WTC11 (cell line): ENCODE results near the gene UGT1A7. TPM values are rescaled to one million over a fixed set of nuclear protein-coding genes. Genes with fewer than 3 reads are reported as not detected.
A peak's percentile ranks its signal among the peaks of the same experiment; 100 is the strongest.

Experiments used
- ATAC-seq: fragments of 200-7000 bp; cut with Tn5 transposase; 2 replicates; pipeline ENCODE4 v1.10.0; 2021; ENCODE audit warnings: mild to moderate bottlenecking, moderate library complexity
- CTCF ChIA-PET: fragments of 300-600 bp; sonication (Branson Sonifier 250); formaldehyde crosslinking; loops from one replicate; lab custom pipeline; 2021; ENCODE audit warnings: antibody characterized with exemption; lab: Charles Lee
- POLR2A ChIA-PET: fragments of 350-600 bp; sonication (Branson Sonifier 250); formaldehyde crosslinking; loops from one replicate; lab custom pipeline; 2021; ENCODE audit warnings: antibody characterized with exemption; lab: Charles Lee
- DNase-seq: peaks from one replicate; pipeline ENCODE4 v3.0.0; 2021; ENCODE audit warnings: low spot score
- H3K27ac Mint-ChIP-seq: 2 replicates; pipeline ENCODE4 v1.8.0; 2021; ENCODE audit warnings: mixed read lengths
- H3K27me3 Mint-ChIP-seq: 2 replicates; pipeline ENCODE4 v1.8.0; 2021; ENCODE audit warnings: low read depth, mild to moderate bottlenecking, moderate library complexity, mixed read lengths
- H3K36me3 Mint-ChIP-seq: 2 replicates; pipeline ENCODE4 v1.8.0; 2021; ENCODE audit warnings: mixed read lengths
- H3K4me1 Mint-ChIP-seq: 2 replicates; pipeline ENCODE4 v1.8.0; 2022; ENCODE audit warnings: mixed read lengths
- H3K4me3 Mint-ChIP-seq: 2 replicates; pipeline ENCODE4 v1.8.0; 2021; ENCODE audit warnings: mild to moderate bottlenecking, moderate library complexity, mixed read lengths
- H3K9me3 Mint-ChIP-seq: 2 replicates; pipeline ENCODE4 v1.8.0; 2021; ENCODE audit warnings: mixed read lengths
- CBFB ChIP-seq: sonication (generic); formaldehyde crosslinking; IDR thresholded peaks from 2 replicates; pipeline ENCODE4 v1.8.1; 2022; ENCODE audit warnings: mild to moderate bottlenecking, low read depth, missing genetic modification reagents
- EMX1 ChIP-seq: fragments of 250-450 bp; sonication (Bioruptor Pico); IDR thresholded peaks from 2 replicates; pipeline ENCODE4 v1.8.0; 2021; ENCODE audit warnings: mild to moderate bottlenecking
- ETV6 ChIP-seq: sonication (generic); formaldehyde crosslinking; IDR thresholded peaks from 2 replicates; pipeline ENCODE4 v1.8.1; 2022; ENCODE audit warnings: mild to moderate bottlenecking, missing genetic modification reagents
- GTF2I ChIP-seq: fragments of 250-450 bp; sonication (Bioruptor Pico); conservative IDR thresholded peaks from 2 replicates; pipeline ENCODE4 v1.4.0; 2021; ENCODE audit warnings: mild to moderate bottlenecking
- IRF1 ChIP-seq: sonication (generic); formaldehyde crosslinking; IDR thresholded peaks from 2 replicates; pipeline ENCODE4 v1.8.0; 2023; ENCODE audit warnings: missing genetic modification reagents
- IRF2 ChIP-seq: sonication (generic); formaldehyde crosslinking; IDR thresholded peaks from 2 replicates; pipeline ENCODE4 v1.8.0; 2022; ENCODE audit warnings: low read depth, missing genetic modification reagents, borderline replicate concordance
- JAZF1 ChIP-seq: fragments of 250-450 bp; sonication (Bioruptor Pico); IDR thresholded peaks from 2 replicates; pipeline ENCODE4 v1.9.0; 2021; ENCODE audit warnings: moderate library complexity, mild to moderate bottlenecking, inconsistent platforms
- KAT7 ChIP-seq: sonication (generic); formaldehyde crosslinking; IDR thresholded peaks from 2 replicates; pipeline ENCODE4 v1.8.1; 2023; ENCODE audit warnings: missing genetic modification reagents, mild to moderate bottlenecking, borderline replicate concordance
- NFATC4 ChIP-seq: fragments of 250-450 bp; sonication (Bioruptor Pico); IDR thresholded peaks from 2 replicates; pipeline ENCODE4 v1.9.0; 2021; ENCODE audit warnings: mild to moderate bottlenecking
- NFE2L1 ChIP-seq: sonication (generic); formaldehyde crosslinking; IDR thresholded peaks from 2 replicates; pipeline ENCODE4 v1.8.1; 2023; ENCODE audit warnings: missing genetic modification reagents
- NFYB ChIP-seq: sonication (generic); formaldehyde crosslinking; conservative IDR thresholded peaks from 2 replicates; pipeline ENCODE4 v1.8.0; 2022; ENCODE audit warnings: low read depth, missing genetic modification reagents
- NR1H2 ChIP-seq: sonication (generic); formaldehyde crosslinking; IDR thresholded peaks from 2 replicates; pipeline ENCODE4 v1.9.0; 2021; ENCODE audit warnings: mild to moderate bottlenecking, moderate library complexity, missing genetic modification reagents
- SMAD3 ChIP-seq: sonication (generic); formaldehyde crosslinking; IDR thresholded peaks from 2 replicates; pipeline ENCODE4 v1.8.0; 2022; ENCODE audit warnings: missing genetic modification reagents, mild to moderate bottlenecking, borderline replicate concordance
- ZNF138 ChIP-seq: sonication (generic); formaldehyde crosslinking; conservative IDR thresholded peaks from 2 replicates; pipeline ENCODE4 v1.8.1; 2022; ENCODE audit warnings: mild to moderate bottlenecking, moderate library complexity, missing genetic modification reagents
- ZNF263 ChIP-seq: sonication (generic); formaldehyde crosslinking; IDR thresholded peaks from 2 replicates; pipeline ENCODE4 v1.8.1; 2022; ENCODE audit warnings: low read depth, mild to moderate bottlenecking, moderate library complexity, missing genetic modification reagents
- ZNF416 ChIP-seq: fragments of 250-450 bp; sonication (Bioruptor Pico); IDR thresholded peaks from 2 replicates; pipeline ENCODE4 v1.9.0; 2021; ENCODE audit warnings: mild to moderate bottlenecking, inconsistent platforms
- ZNF425 ChIP-seq: fragments of 250-450 bp; sonication (Bioruptor Pico); conservative IDR thresholded peaks from 2 replicates; pipeline ENCODE4 v1.9.0; 2021; ENCODE audit warnings: mild to moderate bottlenecking
- total RNA-seq: library from RNA; stranded (reverse); gene quantifications from 3 replicates; pipeline ENCODE4 v1.2.3, GENCODE V29; 2021
- TF ChIP-seq, protein P1 (sequence below): fragments of 250-450 bp; sonication (Bioruptor Pico); IDR thresholded peaks from 2 replicates; pipeline ENCODE4 v1.9.0; 2021; ENCODE audit warnings: mild to moderate bottlenecking
- TF ChIP-seq, protein P2 (sequence below): sonication (generic); formaldehyde crosslinking; IDR thresholded peaks from 2 replicates; pipeline ENCODE4 v1.8.1; 2022; ENCODE audit warnings: low read depth, missing genetic modification reagents, borderline replicate concordance

Gene UGT1A7
- total RNA-seq, 1 experiment from 2014 or later = not detected

DNA sequence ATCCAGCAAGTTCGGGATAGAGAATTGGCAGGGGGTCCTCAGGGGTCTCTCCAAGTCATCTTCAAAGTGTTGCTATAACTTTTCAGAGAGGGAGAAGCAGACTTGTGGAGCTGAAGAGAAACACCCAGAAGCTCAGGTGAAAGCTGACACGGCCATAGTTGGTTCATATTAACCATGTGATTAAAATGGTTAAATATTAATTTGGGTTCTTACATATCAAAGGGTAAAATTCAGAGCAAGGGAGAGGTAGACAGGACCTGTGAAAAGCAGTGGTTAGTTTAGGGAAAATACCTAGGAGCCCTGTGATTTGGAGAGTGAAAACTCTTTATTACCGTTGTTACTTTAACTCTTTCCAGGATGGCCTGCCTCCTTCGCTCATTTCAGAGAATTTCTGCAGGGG lies 10.9 kb downstream of the UGT1A7 start, which contains the start of gene UGT1A6 (continued):
- no peak for TF ChIP-seq CBFB (CRISPR knock-in tag)
- no peak for TF ChIP-seq ZNF138 (CRISPR knock-in tag)
- no peak for TF ChIP-seq ZNF416 (CRISPR knock-in tag)

DNA sequence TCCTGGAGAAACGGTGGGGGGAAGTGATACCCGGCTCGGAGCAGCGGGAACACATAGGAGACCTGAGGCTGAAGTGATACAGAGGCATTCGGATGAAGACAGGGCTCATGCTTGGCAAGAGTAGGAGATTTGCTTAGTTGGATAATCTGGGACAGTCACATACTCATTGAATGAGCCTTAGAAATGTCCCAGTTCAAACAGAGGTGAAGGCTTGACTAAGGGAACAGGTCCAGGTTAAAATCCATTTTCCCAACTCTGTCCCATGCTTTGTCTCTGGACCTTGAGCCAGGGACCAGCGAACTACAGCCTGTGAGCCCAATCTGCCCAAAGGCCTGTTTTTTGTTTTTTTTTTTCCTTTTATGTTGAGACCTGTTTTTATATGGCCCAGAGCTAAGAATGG lies 12.3 kb downstream of the UGT1A7 start:
- no peaks in the 10 kb centered on the region for H3K9me3 Mint-ChIP-seq
- H3K36me3 Mint-ChIP-seq = no peaks in the 10 kb centered on the region
- peaks cover 18% of the 10 kb centered on the region for H3K4me1 Mint-ChIP-seq
- ChIA-PET CTCF (no interaction called here), POLR2A (no interaction called here)
- TF ChIP-seq NFATC4 (CRISPR knock-in tag) (no peak), IRF1 (CRISPR knock-in tag) (no peak), ZNF263 (CRISPR knock-in tag) (no peak), ETV6 (no peak), NFE2L1 (CRISPR knock-in tag) (no peak), GTF2I (CRISPR knock-in tag) (no peak), KAT7 (no peak), IRF2 (no peak), NR1H2 (CRISPR knock-in tag) (no peak), EMX1 (no peak), JAZF1 (CRISPR knock-in tag) (no peak), NFYB (CRISPR knock-in tag) (no peak)
- TF ChIP-seq, protein P1, sequence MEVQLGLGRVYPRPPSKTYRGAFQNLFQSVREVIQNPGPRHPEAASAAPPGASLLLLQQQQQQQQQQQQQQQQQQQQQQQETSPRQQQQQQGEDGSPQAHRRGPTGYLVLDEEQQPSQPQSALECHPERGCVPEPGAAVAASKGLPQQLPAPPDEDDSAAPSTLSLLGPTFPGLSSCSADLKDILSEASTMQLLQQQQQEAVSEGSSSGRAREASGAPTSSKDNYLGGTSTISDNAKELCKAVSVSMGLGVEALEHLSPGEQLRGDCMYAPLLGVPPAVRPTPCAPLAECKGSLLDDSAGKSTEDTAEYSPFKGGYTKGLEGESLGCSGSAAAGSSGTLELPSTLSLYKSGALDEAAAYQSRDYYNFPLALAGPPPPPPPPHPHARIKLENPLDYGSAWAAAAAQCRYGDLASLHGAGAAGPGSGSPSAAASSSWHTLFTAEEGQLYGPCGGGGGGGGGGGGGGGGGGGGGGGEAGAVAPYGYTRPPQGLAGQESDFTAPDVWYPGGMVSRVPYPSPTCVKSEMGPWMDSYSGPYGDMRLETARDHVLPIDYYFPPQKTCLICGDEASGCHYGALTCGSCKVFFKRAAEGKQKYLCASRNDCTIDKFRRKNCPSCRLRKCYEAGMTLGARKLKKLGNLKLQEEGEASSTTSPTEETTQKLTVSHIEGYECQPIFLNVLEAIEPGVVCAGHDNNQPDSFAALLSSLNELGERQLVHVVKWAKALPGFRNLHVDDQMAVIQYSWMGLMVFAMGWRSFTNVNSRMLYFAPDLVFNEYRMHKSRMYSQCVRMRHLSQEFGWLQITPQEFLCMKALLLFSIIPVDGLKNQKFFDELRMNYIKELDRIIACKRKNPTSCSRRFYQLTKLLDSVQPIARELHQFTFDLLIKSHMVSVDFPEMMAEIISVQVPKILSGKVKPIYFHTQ (CRISPR knock-in tag) = no peak
- TF ChIP-seq, protein P2, sequence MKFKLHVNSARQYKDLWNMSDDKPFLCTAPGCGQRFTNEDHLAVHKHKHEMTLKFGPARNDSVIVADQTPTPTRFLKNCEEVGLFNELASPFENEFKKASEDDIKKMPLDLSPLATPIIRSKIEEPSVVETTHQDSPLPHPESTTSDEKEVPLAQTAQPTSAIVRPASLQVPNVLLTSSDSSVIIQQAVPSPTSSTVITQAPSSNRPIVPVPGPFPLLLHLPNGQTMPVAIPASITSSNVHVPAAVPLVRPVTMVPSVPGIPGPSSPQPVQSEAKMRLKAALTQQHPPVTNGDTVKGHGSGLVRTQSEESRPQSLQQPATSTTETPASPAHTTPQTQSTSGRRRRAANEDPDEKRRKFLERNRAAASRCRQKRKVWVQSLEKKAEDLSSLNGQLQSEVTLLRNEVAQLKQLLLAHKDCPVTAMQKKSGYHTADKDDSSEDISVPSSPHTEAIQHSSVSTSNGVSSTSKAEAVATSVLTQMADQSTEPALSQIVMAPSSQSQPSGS (CRISPR knock-in tag) = no peak
- H3K27me3 Mint-ChIP-seq = peaks cover 3% of the 10 kb centered on the region; the same call in 1 of the 2 replicates
- H3K27ac Mint-ChIP-seq = no peak overlapping the region
- DNase-seq = no peak
- no peak for ATAC-seq
- H3K4me3 Mint-ChIP-seq = no peak overlapping the region

DNA sequence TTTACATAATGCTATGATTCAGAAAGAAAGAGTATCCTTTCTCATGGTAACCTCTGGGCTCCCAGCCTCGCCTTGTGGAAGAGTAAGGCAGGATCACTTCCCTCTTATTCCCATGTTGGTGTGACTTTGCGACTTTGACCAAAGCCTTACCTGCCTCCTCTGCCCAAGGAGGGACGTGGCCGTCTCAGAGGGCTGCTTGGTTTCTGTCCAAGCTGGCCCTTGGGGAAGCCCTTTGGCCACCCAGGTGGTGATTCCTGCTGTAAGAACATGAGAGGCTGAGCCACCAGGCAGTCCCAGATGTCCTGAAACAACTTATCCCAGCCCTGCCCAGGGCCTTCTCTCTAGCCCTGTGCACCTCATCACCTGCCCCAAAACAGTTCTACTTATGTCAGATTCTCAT lies 17.0 kb downstream of the UGT1A7 start:
- Mint-ChIP-seq H3K27ac (no peak overlapping the region), H3K4me1 (peaks cover 7% of the 10 kb centered on the region; the same call in 1 of the 2 replicates), H3K9me3 (no peaks in the 10 kb centered on the region), H3K4me3 (no peak overlapping the region), H3K36me3 (no peaks in the 10 kb centered on the region), H3K27me3 (no peaks in the 10 kb centered on the region)
- ATAC-seq (peak; percentile 24; the same call in 1 of the 2 replicates), DNase-seq (no peak)
- TF ChIP-seq SMAD3 (CRISPR knock-in tag) (no peak), ZNF425 (no peak)
- CTCF ChIA-PET = interaction anchor here (1.6 kb wide), 1 partner anchor 13 kb away, joined by 7 read pairs; the partner anchor contains the start of gene UGT1A5
- POLR2A ChIA-PET = no interaction called here
